Neural cell (in vitro differentiated cells): Measurements from ENCODE around the gene LMO7.

Experiments used
- CTCF ChIP-seq: fragments of 450-650 bp; IDR thresholded peaks from 2 replicates; pipeline ENCODE4 v1.5.1; 2014; ENCODE audit warnings: antibody characterized with exemption, mild to moderate bottlenecking, moderate library complexity; ENCODE audit not compliant: poor library complexity, severe bottlenecking
- EP300 ChIP-seq: fragments of 450-650 bp; conservative IDR thresholded peaks from 2 replicates; pipeline ENCODE4 v1.6.1; 2014; ENCODE audit warnings: antibody characterized with exemption, mild to moderate bottlenecking, moderate library complexity; ENCODE audit not compliant: poor library complexity, severe bottlenecking
- EZH2 ChIP-seq: fragments of 200-600, 300-800 bp; shearing (Covaris generic), sonication (generic); IDR thresholded peaks from 2 replicates; pipeline ENCODE4 v1.6.1; 2014; ENCODE audit warnings: antibody characterized with exemption, low read length, borderline replicate concordance, mild to moderate bottlenecking; ENCODE audit not compliant: insufficient read depth, poor library complexity, severe bottlenecking
- POLR2AphosphoS5 ChIP-seq: IDR thresholded peaks from 2 replicates; pipeline ENCODE4 v1.6.1; 2012
- RAD21 ChIP-seq: fragments of 450-650 bp; conservative IDR thresholded peaks from 2 replicates; pipeline ENCODE4 v1.6.1; 2014; ENCODE audit warnings: antibody characterized with exemption, mild to moderate bottlenecking, moderate library complexity
- REST ChIP-seq: IDR thresholded peaks from 2 replicates; pipeline ENCODE4 v1.6.1; 2012; ENCODE audit warnings: borderline replicate concordance
- SMC3 ChIP-seq: fragments of 450-650 bp; conservative IDR thresholded peaks from 2 replicates; pipeline ENCODE4 v1.6.1; 2014; ENCODE audit warnings: antibody characterized with exemption, mild to moderate bottlenecking, moderate library complexity; ENCODE audit not compliant: poor library complexity
- TAF1 ChIP-seq: IDR thresholded peaks from 2 replicates; pipeline ENCODE4 v1.6.1; 2012; ENCODE audit warnings: low read depth

DNA sequence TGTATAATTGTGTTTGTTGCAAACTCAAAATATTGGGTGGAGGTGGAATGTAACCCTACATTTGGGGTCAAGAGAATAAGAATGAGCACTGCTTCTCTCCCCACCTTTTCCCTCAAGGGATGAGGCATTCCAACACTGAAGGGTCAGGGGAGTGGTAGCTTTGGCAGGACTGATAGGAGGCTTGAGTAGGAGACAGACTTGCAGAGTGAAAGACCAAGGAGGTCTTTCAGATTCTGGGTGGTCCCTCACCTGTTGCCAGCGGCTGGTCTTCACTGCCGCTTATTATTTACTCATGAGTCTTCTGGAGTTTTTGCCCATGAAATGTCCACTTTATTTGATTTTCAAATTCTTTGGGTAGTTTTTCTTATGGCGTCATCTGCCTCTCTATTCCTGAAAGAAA is 118.8 kb downstream of the LMO7 start:
- no peak for TF ChIP-seq CTCF
- no peak for TF ChIP-seq POLR2AphosphoS5
- TF ChIP-seq TAF1, result no peak
- no peak for TF ChIP-seq REST
- no peak for TF ChIP-seq EP300
- no peak for TF ChIP-seq SMC3
- no peak for TF ChIP-seq EZH2
- no peak for TF ChIP-seq RAD21
